GM20431 (cell line): ENCODE data around the gene PALS1.

Source experiments
- in situ Hi-C: fragments of 300-500 bp; cut with MseI, MboI; formaldehyde crosslinking; loops from one replicate; pipeline ENCODE4 v1.15.0; 2020; ENCODE audit warnings: low sequenced_read_pairs; ENCODE audit not compliant: unreplicated experiment

Gene PALS1

DNA sequence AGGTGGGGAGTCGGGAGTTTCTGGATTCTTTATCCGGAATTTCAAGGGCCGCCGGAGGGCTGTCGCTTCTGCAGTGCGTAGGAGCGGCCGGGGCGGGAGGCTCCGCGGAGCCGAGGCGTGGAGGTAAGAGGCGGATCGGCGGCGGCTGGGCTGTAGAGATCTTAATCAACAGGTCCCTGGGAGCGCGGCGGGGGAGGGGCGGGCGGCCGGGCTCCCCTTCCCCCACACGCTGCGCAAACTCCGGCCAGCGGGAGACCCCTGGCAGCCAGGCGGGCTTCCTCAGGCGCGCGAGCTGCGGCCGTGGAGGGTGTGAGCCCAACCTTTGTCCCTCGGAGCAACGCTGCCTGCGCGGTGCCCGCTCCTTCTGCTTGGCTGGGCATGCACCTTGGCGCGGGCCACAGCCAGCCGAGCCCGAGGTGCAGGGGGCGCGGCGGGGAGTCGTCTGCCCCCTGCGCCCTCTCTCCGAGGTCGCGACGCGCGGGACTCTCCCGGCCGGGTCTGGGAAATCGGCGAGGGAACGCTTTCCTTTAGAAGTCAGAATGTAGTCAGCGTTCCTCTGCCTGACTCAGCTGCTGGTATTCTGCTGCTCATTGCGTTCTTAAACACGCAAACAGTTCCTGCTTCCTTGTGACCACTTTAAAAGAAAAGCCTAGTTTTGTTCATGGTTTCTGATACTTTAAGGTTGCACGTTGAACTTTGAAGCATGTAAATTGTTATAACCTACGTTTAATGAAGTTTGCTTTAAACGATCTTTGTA is at the start of gene PALS1:
PALS1 (plus strand) TSS at position 25 of the 757 bp plus-strand sequence. CDS start 37,736 bp downstream, outside the sequence.
- in situ Hi-C loops: no loop called here

DNA sequence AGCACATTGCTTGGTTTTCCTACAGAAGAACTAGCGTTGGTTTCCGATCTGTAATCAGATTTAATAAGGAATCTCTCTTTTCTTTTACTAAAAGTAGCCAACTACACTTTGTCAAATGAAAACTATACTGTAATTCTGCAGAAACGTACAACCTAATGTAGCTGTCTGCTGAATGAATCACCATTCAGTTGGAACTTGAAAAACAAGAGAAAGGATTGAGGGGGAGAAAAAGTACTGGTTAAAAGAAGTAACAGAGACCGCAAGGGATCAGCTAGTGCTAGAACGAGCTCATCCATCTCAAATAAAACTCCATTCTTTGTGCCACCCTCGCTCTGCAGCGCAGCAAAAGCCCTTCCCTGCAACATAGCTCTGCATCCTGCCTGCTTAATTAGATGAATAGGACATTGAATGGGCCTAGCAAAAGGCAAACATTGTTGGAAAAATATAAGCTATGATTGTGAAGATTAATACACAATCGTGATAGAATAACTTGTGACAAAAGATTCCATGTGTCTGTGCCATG is 49.4 kb upstream of the PALS1 start:
- in situ Hi-C loops: no loop called here

DNA sequence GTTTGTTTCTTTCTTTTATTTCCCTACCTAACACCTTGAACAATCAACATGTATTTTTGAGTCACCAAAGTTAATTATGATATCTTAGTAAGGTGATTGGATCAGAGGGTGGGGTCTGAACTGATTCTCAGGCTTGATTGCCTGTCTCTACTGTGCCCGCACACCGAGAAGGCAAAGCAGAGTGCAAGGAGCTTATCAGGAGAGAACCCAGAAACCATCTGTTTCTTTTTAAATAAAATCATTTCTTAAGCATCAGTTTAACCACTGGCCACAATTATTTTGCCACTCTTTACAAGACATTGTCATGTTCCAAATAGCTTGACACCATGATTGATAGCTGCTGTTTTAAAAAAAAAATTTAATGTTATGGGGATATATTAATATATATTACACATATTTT is 48.9 kb upstream of the PALS1 start:
- in situ Hi-C loops: no loop called here

DNA sequence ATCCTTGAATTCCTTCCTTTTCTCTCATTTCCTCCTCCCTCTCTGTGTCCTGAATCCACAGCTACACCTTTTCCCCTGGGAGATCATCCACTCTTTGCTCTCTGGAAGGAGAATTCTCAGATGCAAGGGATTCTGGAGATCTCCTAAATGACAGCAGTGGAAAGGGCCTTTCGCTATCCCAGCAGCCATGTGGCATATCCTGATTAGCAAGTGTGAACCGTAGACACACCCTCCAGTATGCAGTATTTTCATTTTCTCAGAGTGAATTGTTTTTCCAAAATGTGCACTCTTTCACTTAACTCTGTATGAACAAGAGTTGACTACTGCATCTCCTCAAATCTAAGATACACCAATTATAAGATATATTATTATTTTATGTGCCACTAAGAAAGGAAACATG is 46.0 kb upstream of the PALS1 start:
- in situ Hi-C loops: no loop called here

DNA sequence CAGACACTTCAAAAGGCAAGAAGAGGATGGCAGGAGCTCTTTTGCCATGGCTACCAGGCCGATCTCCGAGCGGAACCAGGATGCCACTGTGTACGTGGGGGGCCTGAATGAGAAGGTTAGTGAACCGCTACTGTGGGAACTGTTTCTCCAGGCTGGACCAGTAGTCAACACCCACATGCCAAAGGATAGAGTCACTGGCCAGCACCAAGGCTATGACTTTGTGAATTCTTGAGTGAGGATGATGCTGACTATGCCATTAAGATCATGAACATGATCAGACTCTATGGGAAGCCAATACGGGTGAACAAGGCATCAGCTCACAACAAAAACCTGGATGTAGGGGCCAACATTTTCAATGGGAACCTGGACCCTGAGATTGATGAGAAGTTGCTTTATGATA is 42.2 kb upstream of the PALS1 start:
- in situ Hi-C loops: no loop called here

DNA sequence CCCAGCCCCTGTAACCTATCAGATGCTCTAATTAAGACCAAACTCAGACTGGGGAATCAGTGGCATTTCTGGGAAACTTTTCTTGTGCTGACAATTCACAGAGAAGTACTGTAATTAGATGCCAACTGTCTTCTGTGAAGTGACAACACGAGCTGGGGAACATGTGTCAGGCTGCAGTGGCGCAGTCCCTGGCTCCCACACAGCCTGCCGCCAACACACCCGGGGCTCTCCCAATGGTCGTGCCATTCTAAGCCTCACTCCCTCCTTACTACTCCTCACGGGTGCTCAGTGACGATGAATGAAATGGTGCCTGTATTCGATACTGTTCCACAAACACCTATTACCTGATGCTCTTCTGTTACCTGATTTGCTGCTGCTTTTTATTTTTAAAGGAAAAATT is 33.4 kb upstream of the PALS1 start:
- in situ Hi-C loops: no loop called here

DNA sequence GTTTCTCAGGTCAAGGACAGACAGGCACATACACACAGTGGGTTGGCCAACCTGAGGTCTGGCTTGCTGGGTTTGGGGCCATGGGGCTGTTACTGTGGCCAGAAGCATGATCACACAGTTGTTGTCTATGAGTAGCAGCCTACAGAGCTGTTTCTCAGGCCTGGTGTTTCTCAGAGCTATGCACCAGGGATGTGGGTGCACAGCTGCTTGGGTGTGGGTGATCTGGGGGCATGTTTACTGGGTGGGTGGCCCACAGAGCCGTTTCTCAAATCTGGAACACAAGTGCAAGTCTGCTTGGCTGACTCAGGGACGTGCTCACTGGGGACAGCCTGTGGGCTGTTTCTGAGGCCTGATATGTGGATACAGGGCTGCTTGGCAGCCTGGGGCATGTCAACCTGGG is 23.1 kb upstream of the PALS1 start:
- in situ Hi-C loops: no loop called here

DNA sequence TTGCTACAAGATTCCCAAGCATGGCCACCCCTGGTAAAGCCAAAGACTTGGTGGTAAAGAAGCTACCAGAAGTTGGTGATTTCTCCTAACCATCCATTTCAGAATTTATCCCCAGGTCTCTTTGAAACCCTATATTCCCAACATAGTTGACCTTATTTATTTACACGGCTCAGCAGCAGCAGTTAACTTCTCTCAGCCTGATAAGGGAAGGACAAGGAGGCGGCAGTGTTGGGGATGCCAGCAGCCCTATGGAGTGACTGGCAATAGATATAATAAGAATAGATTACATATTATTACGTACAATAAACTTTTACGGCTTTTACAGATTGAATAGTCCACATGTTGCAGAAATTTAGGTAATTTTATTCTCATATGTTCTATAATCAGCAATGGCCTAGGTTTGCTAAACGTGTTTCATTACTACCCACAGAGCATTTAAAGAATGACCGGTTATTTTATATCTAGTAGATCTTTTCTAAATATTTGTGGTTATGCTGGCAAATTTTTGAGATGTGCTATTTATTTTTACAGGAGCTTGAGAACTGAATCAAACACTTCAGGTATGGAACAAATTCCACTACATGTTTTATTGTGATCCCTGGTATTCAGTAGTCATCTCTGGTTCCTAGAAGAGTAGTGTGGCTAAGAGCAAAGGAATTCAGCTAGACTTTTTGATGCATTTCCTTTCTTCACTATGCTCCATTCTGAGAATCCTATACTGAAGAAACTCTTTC is 19.8 kb upstream of the PALS1 start:
- in situ Hi-C loops: no loop called here

DNA sequence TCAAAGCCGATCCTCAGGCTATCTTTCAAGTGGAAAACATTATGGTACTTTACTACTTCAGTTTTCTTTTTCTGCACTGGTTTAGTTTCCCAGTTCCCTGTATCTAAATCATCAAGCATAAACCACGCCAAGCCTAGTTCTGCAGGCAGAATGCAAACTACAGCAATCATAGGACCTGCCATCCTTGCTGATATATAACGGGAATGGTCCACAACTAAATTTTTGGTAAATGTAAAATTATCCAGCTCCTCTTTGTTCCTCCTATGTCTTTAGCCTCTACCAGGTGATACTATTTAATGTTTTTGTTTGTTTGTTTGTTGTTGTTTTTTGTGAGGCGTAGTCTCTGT is 19.3 kb upstream of the PALS1 start:
- in situ Hi-C loops: no loop called here

DNA sequence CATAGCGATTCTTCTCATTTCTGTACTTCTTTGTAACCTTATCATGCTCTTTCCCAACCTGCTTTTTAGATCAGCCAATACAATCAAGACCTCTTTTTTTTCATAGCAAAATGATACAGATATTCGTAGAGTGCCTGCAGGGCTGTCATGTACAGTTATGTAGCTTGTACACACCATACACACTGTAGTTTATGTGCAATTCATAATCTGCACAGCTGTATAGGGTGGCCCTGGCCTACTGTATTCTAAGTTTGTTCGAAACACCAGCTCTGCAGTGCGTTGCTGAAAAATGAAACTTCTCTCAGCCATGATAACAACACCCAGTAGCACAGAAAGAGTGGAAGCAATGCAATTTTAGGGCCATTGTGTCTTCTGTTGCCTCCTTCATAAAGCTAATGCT is 15.7 kb upstream of the PALS1 start:
- in situ Hi-C loops: no loop called here

DNA sequence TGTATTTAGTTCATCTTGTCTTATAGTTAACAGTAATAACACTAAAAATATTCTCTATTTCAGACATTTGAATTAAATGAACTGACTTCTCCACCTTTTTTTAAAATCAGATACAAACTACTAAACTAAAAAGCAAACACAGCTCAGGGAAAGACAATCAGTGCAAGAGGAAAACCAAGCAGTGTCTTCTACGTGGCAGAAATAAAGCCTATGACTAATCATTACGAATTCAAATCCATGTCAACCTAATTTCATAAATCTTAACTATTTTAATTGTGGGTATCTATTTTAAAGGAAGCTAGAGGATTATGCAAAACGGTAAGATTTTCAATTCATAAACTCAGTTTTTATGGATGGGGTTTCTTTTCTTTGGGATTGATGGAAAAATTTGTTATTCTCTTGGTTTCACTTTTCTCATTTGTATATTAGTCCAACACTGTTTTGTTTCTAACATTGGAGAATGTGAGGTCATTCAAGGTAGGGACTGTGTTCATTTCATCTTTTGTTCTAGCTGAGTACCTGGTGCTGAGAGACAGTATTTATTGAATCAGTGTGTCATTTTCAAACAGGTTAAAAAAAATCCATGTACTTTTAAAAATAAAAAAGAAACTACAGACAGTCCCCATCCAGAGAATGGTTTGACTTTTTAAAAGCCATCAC is 12.8 kb upstream of the PALS1 start:
- in situ Hi-C loops: no loop called here

DNA sequence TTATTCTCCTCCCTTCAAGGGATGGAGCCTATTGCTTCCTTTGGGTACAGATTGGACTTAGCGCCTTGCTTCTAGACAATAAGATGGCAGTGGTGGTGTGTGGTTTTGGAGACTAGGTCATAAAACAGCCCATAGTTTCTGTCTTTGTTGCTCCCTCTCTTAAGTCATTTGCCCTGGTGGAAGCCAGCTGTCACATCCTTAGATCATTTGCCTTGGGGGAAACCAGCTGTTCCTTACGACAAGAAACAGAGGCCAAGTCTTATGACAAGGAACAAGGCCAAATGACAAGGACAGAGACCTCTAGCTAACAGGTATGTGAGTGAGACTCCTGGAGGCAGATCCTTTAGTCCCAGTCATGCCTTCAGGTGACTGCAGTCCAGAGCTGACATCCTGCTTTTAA is 9.2 kb upstream of the PALS1 start:
- in situ Hi-C loops: no loop called here

DNA sequence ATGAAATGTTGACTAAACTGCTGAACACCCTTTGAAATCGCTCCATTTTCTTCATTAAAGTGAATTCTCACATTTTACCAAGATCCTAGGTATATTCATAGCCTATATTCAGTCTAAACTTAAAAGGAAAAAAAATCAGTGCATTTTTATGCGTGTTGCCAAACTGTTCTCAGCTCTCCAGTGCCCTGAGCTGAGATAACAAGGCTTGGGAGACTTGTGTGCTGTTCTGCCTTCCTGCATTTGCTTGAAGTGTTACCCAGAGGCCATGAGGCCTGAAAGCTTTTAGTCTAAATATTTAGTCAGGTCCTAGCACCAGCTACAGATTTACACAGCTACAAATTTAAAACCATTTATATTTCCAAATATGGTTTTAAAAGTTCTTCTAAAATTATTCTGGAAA is 8.6 kb upstream of the PALS1 start:
- in situ Hi-C loops: no loop called here

DNA sequence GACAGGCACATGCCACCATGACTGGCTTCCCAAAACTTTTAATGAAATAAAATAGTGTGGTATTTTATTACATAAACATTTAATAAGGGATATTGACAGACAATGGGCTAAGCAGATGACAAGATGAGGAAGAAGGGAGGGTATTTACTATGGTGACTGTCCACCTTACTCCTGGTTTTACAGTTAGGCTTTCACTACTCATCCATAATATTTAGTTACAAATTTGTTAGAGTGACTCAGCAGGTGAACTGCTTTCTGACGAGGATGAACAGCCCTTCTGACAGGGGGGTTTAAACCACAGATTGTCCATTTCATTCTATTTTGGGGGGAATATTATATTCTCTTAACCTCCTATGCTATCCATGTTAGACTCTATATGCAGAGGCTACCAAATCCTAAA is 3.6 kb upstream of the PALS1 start:
- in situ Hi-C loops: no loop called here

DNA sequence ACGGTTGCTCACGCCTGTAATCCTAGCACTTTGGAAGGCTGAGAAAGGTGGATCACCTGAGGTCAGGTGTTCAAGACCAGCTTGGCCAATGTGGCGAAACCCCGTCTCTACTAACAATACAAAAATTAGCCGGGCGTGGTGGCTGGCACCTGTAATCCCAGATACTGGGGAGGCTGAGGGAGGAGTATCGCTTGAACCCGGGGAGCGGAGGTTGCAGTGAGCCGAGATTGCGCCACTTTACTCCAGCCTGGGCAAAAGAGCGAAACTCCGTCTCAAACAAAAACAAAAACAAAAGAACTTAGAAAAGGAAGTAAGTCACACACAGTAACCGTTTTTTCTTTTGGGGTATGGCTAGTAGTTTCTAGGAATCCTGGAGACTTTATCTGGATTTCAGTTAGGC is 1.7 kb upstream of the PALS1 start:
- in situ Hi-C loops: no loop called here

DNA sequence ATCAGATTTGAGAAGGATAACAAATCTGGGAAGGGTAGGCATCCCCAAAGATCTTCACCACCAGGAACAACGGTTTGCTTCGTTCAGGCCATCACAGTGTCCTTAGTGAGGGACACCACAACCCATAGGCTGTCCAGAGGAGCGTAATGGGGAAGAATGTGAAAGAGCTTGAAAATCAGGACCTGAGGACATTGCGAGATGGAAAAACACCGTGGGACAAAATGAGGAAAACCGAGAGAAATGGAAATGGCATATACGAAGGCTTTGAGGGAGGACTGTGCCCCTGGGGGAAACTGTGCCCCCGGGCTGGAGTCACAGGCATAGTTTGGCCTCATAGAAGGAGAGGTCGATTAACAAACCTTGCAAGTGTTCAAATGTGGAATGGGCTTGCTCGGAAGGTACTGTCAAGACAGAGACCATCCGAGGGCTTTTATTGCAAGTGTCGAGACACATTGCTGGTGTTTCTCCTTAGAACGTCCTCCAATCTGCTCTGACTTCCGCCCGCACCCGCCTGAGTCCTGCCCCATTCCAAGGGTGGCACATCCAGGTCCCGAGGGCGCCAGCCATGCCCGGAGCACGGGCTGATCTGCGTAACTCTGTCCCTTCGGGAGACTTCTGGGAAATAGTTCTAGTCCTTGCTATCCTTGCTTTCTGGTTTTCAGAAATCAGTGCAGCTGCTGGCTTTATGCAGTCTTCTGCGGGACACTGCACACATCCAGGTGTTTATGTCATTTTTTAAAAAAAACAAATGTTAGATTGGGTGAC is 885 bp upstream of the PALS1 start:
- in situ Hi-C loops: no loop called here

DNA sequence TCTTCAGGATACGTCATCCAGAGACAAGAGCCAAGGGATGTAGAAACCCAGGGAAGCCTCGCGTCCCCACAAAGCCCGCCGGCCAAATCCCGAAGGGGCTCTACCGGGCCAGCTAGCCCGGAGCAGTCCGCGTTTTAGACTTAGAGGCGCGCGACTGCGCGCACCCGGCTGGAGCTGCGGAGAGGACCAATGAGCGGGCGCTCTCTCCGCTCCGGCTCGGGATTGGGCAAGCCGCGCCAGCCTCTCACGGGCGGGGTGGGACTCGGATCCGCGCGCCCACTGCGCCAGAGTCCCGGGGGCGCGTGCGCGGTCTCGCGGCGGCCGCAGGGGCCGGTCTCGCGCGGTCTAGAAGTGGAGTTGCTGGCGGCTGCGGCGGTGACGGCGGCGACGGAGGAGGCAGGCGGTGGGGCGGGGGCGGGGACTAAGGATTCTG is 241 bp upstream of the PALS1 start:
- in situ Hi-C loops: no loop called here

DNA sequence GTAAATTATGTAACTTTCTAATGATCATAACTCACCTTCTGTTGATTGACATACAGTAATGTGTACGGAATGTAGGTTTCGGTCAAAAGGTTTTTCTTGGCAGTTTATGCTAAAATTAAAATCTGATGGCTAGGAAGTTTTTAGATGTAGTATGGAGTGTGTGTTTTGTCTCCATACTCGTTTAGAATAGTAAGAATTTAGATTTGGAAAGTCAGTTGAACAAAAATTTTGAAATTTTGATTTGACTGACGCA is 859 bp downstream of the PALS1 start:
- in situ Hi-C loops: no loop called here

DNA sequence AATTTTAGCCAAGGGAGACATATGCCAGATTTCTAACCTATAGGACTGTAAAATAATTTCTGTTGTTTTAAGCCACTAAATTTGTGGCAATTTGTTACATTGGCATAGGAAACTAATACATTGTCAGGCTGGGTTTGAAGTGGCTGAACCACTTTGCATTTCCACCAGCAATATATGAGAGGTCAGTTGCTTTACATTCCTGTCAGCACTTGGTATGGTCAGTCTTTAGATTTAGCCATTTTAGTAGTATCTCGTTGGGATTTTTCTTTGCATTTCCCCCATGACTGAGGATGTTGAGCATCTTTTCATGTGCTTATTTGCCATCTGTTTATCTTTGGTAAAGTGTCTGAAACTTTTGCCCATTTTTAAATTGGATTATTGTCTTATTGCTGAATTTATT is 3.9 kb downstream of the PALS1 start:
- in situ Hi-C loops: no loop called here

DNA sequence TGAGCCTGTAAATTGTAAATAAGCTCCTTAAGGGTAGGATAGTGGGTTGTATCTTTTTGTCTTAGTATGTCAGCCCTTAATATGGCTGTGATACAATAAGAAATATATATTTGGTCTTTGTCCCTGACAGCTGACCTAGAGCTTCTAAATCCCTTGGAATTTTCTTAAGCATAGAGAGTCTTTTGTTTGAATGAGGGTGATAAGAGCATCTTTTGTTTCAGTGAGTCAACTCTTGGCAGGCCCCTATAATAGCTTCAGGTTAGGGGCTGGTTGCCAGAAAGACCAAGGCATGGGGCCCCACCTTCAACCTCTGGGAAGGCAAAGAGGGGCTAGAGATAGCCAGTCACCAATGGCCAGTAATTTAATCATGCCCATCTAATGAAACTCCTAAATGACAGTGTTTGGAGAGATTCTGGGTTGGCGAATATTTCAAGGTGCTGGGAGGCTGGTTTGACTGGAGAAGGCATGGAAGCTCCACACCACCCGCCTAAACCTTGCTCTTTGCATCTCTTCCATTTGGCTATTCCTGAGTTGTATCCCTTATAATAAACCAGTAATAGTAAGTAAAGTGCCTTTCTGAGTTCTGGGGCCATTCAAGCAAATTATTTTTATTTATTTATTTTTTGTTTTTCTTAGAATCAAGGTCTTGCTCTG is 10.5 kb downstream of the PALS1 start:
- in situ Hi-C loops: no loop called here
